ENCODE measurements around the gene FHAD1.
"Not testable (repeated sequence)": the region's sequence is repeated elsewhere in the genome, so short reads cannot be mapped to it uniquely, and the experiment has no call there.

The FHAD1 gene

DNA sequence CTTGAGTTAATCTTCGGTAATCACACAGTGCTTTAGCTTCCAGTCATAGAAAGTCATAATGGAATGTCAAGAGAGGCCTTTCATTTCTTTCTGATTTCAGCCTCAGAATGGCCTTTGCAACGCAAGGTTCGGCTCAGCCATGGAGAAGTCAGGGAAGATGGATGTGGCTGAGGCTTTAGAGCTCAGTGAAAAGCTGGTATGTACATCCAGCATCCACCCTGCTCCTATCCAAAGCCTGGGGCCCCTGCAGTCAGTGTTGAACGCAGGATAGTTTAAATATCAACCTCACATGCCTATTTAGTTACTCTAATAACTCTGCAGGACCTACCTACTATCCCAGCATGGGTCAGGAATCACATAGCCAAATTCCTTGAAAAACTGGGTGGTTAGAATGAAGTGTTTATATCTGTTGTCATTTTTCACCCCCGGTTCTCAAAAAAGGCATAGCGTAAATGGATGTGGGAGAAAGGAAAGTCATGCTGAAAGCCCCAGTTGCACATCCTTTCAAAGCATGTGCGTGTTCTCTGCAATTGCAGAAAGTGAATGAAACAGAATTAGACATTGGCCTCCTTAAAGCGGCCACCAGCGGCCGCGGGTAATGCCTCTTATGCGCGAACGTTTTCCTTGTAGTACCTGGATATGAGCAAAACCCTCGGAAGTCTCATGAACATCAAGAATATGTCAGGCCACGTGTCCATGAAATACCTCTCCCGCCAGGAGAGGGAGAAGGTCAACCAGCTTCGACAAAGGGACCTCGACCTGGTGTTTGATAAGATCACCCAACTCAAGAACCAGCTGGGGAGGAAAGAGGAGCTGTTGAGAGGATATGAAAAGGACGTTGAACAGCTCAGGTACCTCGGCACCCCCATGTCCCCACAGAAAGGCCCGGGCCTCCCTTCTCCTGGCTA is 133.8 kb downstream of the FHAD1 start:
- DNase-seq = no peak

GRCh38 chr1:15381805-15382204 is 134.8 kb downstream of the FHAD1 start:
- DNase-seq = no peak

DNA sequence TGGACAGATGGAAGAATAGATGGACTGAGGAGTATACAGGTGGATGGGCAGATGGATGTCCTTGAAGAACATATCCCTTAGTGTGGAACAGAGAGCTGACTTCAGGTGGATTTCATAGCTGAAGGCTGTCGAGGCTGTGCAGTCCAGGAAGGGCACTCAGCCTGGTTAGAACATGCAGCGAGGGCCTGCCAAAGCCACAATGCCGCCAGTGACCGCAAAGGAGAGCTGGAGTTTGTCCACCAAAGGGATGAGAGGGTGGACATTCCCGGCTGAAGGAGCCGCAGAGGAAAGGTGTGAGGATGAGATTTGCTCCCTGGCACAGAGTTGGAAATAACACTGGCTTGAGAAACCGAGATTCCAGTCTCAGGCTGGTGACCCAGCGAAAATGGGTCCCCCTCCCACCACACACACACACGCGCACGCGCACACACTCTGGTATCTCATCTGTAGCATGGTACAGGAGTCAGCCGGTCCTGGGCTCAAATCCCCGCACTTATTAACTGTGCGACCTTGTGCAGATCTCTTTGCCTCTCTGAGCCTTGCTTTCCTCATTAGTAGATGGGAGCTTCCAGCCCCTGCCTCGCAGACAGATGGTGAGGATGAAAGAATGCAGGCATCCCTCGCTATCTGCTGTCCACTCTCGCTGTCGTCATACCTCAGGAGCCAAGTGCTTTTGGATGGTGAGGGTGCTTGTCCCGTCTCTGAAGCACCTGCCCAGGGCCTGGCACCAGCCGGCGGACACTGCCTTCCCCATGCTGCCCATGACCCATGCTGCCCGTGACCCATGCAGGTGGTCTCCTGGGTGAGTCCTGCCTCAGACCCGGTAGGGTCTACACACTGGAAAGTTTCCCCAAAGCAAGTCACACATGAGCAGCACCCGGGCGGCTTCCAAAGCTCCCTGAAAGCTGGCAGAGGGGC is 135.8 kb downstream of the FHAD1 start:
- DNase-seq = no peak

- no peak for DNase-seq
Observed at GRCh38 chr1:15383810-15384209, 136.8 kb downstream of the FHAD1 start.

DNA sequence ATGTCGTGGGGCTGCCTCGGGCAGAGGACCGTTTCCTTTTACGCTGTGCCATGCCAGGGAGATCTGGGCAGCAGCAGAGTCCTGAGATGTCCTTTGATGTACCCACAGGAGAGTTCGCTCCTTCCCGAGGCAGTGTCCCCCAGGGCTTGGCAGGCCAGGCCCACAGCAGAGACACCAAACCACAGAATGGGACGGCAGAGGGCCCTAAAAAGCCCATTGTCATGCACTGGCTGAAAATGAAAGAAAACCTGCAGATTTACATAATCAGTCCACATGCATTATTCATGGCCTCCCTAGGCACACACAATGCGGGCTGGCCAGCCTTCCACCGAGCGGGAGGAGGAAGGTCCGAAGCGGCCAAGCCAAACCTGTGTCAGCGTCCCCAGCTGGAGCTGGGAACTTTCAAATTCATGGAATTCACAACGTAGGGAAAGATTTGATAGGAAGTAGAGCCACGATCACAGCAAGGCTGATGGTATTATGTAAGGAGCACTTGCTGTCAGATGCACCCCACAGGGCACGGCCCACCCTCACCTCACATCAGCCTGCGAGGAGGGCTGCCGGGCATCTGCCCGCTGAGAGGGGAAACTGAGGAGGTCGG is 137.4 kb downstream of the FHAD1 start:
- no peak for DNase-seq

DNA sequence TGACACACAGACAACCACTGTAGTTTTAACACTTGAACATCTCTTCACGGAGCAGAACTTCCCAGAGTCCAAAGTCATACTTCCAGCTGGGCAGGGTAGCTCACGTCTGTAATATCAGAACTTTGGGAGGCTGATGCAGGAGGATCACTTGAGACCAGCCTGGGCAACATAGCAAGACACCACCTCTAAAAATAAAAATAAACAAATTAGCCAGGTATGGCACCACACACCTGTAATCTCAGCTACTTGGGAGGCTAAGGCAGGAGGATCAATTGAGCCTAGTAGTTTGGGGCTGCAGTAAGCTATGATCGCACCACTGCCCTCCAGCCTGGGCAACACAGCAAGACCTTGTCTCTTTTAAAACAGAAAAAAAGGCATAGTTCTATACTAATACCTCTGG is 138.4 kb downstream of the FHAD1 start:
- no peak for DNase-seq

DNA sequence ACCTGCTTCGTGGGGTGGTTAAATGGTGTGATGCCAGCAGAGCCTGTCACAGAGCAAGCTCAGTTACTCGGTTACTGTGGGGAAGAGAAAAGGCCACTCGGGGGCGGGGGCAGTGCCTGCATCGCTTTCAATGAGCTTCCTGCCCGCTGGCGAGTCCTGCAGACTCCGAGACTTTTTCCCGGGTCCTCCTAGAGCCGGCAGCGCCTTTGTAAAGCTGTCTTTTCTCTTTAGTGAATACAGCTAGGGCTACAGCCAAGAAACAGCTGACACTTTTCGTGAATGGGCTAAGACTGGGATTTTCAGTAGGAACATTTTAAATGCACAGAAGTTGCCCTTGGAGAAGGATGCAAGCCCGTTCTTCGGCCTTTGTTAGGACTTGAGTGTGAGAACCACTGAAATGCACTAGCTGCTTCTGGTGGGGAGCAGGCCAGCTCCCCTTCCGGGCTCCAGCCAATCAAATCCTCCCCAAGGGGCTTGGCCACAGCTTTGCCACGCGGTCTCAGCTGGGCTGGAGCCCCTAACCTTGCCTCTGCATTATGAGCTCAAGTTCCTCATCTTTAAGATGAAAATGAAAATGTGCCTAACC is 139.2 kb downstream of the FHAD1 start:
- DNase-seq = peak; percentile 19

- no peak for DNase-seq
Observed at GRCh38 chr1:15388201-15388880, 141.3 kb downstream of the FHAD1 start.

DNA sequence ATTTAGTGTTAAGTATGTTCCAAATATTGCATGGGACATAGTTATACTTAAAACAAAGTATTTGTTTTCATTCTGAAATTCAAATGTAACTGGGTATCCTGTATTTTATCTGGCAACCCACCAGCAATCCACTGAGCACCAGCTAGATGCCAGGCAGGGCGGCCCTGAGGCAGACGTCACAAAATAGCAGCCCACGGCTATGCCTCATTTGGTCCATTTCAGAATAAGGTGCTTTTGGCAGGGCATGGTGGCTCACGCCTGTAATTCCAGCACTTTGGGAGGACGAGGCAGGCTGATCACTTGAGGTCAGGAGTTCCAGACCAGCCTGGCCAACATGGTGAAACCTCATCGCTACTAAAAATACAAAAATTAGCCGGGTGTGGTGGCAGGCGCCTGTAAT is 142.8 kb downstream of the FHAD1 start:
- not testable (repeated sequence) for DNase-seq

- no peak for DNase-seq
Observed at GRCh38 chr1:15390667-15391066, 143.6 kb downstream of the FHAD1 start.

- no peak for DNase-seq
Observed at GRCh38 chr1:15391366-15391765, 144.3 kb downstream of the FHAD1 start.

DNA sequence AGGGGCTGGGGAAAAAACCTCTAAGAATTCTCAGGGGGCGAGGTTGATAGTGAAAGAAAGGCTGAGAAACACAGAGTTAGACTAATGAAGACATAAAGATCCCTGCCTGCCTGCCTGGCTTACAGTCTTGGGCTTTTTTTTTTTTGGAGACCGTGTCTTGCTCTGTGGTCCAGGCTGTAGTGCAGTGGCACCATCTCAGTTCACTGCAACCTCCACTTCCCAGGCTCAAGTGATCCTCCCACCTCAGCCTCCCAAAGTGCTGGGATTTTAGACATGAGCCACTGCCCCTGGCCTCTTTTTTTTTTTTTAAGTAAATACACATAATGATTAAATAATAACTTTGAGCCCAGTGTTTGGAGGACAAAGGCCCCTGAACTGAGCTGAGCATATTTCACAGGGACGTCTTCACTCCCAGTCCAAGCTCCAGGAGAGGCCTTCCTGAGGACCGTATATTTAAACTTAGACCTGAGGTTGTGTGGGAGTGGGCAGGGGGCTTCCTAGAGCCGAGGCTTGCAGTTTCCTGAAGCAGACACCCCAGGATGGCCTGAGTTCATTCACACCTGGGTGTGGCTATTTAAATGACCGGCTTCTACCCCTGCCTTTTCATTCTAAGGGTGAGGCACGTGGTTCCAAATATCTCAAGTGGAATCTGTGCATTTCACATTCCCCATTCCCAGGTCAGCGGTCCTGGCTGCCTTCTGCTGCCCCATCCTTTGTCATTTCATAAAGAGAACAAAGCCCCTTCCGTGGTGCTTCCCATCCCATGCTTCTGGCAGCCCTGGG is 146.6 kb downstream of the FHAD1 start:
- no peak for DNase-seq

DNA sequence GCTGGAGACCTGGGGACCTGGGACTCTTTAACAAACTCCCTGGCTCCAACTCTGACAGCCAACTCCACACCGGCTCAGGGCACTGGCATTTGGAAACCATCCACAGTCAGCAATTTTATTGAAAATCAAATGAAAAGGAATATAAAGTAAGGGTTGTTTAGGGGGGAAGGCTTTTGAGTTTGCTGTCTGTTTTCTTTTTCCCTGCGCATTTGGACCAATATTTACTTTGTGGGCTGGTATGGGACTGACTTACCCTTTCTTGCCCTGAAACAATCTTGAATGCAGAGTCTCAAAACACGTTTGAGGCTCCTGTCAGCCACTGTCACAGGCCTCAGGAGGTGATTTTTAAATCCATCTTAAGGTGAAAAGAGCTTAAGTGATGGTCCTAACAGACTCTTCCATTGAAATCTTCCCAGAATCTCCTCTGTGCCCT is 147.3 kb downstream of the FHAD1 start:
- DNase-seq = no peak

DNA sequence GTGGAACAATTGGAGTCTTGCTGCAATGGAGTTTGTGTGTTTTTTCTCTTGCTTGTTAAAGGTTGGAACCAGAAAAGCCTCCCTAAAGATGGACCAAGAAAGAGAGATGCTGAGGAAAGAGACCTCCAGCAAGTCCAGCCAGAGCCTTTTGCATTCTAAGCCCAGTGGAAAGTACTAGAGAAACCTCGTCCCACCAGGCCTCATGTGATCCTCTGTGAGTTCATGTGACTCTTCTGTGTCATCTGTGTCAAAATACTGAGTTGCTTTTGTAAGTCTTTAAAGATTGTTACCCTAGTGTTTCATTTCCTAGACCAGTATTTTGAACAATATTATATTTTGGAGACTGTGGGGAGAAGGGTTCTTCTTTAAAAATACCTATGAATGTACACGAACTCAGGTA is 150.2 kb downstream of the FHAD1 start:
- no peak for DNase-seq

GRCh38 chr1:15399710-15400109 is 152.7 kb downstream of the FHAD1 start:
- DNase-seq = no peak

GRCh38 chr1:15400627-15401026 is 153.6 kb downstream of the FHAD1 start:
- DNase-seq = peak; percentile 80

DNA sequence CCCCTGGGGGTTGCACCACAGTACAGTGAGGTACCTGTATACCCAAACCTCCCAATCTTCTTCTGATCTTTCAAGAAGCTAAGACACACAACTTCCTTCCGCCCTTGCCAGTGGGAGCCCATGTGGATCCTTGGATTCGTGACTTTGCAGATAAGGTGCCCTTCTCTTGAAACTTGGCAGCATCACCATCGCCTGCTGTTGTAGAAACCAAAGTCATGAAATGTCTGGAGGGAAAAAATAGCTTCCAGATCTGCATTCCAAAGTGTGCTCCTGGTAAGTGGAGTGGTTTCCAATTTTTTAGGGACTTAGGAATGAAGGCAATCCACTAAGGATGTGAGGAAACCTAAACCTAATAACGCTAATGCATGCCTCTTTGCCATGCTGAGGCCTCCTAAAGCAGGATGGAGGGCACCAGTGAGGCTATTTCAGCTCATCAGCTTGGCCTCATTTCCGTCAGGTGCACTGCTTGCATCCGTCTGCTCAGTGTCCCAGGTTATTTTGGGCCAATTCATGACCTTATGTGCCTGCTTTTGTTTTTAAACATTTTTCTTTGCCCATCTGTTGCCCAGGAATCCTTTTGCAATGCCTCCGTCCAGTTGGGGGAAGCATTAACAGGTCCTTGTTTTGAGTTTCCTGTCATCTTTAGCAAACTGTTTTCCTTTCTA is 154.5 kb downstream of the FHAD1 start:
- DNase-seq = no peak

GRCh38 chr1:15402809-15403450 is 155.9 kb downstream of the FHAD1 start:
- no peak for DNase-seq

GRCh38 chr1:15403962-15404580 is 157.0 kb downstream of the FHAD1 start:
- no peak for DNase-seq

All from DMS153 (cell line).